NCI-H2107 (cell line): ENCODE measurements around the gene ZNF30.
"Not testable (repeated sequence)": the region's sequence is repeated elsewhere in the genome, so short reads cannot be mapped to it uniquely, and the experiment has no call there.

Experiments used
- DNase-seq: peaks from one replicate; lab custom pipeline; 2025; lab: John Stamatoyannopoulos, UW

Gene ZNF30

DNA sequence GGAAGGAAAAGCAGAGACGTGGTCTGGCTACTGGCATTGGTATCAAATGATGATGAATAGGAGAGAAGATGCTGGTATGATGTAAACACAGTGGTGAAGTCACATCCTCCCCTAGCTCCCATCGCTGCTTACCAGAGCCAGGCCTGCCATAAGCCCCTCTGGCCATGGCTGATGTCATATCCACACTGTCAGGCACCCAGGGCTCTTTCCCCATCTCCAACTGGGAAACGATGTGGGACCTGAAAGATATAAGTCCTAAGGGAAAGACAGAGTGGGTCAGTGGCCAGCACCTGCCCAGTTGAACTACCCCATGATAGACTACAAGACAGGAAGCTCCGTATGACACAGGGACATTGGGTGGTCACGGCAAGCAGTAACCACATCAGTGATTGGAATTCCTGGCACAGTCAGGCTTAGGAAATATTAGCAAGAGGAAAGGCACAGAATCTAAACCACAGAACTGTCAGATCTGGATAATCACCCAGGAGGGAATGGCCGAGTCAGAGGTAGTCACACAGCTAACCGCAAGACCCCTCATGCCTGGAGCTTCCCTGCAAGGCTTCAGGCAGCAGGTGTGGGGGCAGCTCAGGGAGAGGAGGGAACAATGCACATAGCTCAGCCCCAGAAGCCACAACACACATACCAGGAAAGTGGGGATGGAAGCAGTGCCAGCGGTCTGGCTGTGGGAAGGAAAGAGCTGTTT, 33.6 kb downstream of the ZNF30 start:
- no peak for DNase-seq

DNA sequence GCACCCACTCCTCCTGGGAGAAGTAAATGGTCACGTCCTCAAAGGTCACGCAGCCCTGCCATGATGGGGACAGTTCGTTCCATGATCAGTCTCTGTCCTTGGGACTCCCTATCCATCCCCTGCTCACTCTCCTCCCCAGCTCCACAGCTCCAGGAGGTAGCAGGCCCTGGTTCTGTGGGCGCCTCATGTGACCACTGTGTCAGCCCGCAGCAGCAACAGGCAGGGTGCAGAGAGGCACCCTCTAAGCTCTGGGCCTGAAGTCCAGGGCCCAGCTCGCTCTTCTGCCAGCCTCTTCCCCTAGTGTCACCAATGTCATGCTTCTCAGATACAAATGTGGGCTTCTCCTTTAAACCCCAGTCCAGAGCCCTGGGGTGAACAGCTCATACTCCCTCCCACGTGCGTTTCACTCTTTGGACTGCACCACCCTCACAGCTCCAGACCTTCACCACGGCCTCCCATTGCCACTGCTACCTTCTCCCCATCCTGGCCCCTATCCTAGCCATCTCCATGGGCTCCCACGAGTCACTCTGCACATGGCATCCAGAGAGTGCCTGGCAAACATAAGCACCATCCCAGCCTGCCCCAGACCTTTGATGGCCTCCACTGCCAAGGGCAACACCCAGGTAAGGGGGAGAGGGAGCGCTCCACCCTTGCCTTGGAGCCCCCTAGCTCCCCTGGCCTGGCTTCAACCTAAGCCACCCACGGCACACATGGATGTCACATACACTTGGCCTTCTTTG, 34.4 kb downstream of the ZNF30 start:
- no peak for DNase-seq

DNA sequence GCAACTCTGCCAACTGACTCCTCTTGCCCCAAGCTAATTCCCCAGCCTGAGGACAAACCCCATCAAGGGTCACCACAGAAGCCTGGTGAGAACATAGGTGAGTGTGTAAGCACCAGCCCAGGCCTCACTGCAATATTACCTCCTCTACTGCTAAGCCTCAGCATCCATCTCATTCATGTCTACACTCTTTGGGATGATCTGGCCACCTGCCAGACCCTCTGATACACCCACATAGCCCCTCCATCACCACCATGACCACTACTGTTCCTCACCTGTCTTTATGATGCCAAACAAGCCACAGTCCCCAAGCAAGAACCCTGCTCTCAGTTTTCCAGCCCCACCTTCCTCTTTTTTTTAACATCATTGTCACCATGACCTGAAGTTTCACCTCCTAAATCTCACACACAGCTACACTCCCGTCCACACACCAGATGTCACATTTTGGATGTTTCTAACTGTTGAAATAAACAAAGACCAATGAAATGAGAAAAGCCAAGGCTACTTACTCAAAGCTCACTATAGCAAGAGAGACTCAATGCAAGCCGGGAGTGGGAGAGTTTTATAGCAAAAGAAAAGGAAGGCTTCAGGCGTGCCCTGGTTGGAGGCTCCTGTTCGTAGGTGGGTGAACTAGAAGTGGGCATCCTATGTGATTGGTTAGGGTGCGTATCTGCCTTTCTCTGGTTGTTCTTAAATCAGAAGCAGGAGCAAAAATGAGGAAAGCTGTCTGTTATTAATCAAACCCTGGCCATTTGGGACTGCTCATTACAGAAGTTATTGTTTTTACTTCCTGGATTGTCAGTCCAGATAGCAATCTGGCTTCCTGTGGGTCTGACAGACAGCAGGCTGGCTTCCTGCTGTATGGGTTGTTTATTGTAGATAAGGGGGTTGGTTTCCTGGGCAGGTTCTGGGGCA, 35.3 kb downstream of the ZNF30 start:
- DNase-seq, result no peak

DNA sequence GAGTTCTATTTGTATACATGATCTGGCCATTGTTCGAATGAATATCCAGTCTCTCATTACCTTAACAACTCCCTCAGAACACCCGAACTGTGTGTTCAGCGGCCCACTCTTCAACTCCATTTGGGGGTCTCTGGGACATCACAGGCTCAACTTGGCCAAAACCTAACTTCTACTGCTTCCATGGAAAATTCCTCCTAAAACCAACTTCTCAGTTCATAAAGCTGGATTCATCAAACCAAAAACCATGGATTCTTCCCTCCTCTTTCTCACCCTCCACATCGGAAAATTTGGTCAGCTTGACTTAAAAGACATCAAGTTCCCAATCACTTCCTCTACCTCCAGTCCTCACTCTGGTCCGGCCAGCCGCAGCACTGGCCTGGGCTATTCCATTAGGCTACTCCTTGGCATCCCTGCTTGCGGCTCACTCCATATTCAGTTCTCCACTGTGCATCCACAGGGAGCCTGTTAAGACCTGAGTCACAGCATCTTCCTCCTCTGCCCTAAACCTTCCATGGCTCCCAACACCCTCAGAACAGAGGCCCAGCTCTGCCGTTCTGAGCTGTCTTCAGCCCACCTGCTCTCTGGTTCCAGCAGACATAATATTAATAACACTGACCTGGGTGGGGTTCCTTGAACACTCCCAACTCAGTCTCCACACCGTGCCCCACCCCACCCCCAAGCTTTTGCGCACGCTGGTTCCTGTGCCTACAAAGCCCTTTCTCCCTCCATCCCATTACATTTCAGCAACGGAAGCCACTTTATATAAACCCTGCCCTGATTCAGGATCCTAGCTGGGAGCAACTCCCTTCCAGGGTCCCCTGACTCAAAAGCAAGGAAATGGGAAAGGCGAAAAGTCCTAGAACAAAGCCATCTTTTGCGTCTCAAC, 36.2 kb downstream of the ZNF30 start:
- DNase-seq, result no peak

DNA sequence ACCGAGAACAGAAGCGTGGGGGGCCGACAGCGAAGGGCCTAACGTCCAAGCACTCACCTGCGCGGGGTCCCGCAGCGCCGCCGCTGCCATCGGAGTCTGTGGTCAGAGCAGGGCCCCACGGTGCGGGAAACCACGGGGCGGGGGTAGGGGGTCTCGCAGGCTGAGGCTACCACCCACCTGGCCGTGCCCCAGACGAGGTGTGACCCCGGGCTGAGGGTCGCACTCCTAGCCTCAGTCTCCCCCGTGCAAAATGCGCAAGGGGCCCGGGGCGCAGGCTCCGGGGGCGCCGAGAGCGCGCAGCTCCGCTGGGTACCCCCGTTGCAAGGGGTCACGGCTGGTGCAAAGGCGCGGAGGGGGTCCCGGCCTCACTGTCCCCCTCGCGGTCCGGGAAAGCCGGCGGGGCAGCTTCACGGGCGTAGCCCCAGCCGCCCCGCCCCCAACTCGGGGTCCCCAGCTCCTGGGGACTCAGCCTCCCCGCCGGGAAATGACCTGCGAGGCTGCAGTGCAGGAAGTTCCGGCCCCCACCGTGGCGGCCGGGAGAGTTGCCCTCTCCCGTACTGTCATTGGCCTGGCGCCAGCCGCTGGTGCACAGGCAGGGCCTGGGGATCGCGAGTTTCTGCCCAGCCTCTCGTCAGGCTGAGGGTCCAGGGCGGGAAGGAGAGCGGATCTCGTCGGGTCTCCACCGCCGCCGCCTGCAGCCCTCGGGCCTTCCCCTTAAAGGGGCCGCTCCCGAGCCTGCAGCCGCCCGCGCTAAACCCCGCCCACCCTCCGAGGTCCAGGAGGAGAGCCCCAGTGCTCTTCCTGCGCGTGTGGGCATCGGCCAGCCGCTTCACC, 37.1 kb downstream of the ZNF30 start, which contains the start of gene ZNF792:
Gene ZNF792 (minus strand): TSS at position 657 of the 834 bp plus-strand sequence. CDS start 567 bp downstream, at position 90.
- no peak for DNase-seq

DNA sequence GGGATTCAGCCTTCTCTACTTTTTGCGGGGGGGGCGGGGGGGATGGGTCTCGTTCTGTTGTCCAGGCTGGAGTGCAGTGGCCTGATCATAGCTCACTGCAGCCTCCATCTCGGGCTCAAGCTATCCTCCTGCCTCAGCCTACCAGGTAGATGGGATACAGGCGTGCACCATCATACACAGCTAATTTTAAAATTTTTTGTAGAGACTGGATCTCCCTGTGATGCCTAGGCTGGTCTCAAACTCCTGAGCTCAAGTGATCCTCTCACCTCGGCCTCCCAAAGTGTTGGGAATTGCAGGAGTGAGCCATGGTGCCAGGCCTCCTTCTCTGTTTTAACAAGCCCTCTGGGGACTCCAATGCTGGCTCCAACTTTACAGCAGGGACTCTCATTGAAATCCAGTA, 37.9 kb downstream of the ZNF30 start:
- DNase-seq, result no peak

DNA sequence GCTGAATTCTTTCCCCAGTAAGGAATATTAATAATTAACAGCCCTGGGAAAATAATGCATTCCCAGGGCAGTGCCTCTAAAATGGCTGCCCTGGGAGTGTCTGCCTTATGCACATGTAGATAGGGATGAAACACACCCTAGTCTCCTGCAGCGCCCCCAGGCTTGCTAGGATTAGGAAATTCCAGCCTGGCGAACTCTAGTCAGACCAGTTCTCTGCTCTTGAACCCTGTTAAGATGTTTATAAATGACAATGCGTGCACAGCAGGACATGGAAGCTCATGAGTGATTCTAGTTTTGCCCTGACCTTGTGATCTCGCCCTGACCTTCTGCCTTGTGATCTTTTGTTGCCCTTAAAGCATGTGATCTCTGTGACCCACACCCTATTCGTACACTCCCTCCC, 38.8 kb downstream of the ZNF30 start:
- DNase-seq, result not testable (repeated sequence)

DNA sequence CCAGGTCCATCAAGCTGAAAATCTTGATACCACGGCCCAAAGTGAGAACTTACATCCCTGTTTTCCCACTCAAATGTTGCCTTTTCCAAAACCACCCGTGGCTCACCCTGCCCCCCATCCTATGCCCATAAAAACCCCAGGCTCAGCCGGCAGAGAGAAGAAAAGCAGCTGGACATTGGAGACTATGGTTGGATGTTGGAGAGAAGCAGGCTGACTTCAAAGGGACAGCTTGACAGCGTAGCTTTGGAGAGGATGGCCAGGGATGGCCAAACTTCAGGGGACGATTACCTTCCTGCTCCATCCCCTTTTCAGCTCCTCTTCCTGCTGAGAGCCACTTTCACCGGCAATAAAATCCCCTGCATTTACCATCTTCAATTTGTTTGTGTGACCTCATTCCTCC, 40.8 kb downstream of the ZNF30 start:
- DNase-seq, result no peak

DNA sequence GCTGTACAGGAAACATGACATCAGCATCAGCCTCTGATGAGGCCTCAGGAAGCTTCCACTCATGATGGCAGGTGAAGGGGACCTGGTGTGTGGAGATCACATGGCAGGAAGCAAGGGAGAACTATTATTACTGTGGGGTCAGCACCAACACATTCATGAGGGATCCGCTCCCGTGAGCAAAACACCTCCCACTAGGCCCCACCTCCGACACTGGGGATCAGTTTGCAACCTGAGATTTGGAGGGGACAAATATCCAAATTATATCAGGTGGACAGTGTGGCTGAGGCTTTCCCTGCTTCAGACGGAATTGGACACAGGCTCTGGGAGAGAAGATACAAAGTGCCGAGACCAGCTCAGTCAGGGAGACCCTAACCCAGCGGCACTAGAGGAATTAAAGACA, 43.0 kb downstream of the ZNF30 start:
- no peak for DNase-seq

DNA sequence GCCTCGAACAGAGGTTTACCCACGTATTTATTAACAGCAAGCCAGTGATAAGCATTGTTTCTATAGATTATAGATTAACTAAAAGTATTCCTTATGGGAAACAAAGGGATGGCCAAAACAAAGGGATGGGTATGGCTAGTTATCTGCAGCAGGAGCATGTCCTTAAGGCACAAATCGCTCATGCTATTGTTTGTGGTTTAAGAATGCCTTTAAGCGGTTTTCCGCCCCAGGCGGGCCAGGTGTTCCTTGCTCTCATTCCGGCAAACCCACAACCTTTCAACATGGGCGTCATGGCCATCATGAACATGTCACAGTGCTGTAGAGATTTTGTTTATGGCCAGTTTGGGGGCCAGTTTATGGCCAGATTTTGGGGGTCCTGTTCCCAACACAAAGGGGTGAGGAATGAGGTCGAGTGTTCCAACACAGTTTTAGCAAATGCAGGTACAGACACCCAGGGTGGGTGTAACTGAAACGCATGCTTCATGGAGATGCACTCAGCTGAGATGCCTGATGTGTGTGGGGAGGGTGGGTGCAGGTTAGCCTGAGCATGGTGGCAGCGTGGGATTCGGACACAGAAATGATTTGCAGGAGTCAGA, 43.6 kb downstream of the ZNF30 start:
- DNase-seq, result not testable (repeated sequence)

DNA sequence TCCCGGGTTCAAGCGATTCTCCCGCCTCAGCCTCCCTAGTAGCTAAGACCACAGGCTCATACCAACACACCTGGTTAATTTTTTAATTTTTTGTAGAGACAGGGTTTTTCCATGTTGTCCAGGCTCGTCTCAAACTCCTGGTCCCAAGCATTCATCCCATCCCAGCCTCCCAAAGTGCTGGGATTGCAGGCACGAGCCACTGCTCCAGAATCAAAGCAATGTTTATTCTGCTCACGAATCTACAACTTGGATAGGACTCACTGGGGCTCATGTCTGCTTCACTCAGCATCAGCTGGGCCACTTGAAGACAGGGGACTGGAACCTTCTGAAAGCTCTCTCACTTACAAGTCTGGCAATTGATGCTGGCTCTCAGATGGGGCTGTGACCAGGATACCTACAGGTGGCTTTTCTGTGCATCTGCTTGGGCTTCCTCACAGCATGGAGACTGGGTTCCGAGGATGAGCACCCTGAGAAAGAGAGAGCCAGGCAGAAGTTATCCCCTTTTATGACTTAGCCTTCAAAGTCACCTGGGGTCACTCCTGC, 45.5 kb downstream of the ZNF30 start:
- DNase-seq, result no peak

DNA sequence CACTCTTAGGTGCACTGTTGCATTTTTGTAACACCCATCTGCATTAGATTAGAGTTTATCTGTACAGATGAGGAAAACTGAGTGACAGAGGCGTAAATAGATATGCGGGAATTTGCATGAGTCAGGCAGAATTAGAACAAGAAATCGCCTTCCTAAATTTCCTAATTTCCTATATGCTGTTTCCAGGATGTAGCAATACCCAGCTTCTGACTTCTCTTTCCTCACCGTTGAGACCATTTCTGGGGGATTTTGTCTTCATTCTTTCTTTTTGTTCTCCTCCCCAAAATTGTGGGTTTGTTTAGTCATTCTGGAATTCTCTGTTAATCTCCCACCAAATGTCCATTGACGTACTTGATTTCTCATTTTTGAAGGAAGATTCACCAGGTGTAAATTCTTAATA, 47.9 kb downstream of the ZNF30 start:
- DNase-seq, result no peak

DNA sequence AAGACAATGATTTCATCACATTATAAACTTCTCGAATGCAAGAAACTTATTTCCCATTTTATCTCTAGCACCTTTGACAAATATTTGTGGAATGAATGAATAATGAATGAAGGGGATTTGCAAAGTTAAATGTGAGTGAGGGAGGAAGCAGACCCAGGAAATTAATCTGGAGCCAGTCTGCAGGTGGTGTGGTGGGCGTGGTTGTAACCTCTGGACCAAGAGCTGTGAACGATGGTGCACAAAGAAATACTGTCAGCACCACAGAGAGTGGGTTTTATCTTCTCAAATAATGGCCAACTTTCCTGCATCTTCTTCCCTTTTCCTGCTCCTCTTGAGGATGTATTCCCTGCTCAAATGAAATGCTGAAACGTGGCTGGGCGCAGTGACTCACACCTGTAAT, 48.4 kb downstream of the ZNF30 start:
- no peak for DNase-seq

DNA sequence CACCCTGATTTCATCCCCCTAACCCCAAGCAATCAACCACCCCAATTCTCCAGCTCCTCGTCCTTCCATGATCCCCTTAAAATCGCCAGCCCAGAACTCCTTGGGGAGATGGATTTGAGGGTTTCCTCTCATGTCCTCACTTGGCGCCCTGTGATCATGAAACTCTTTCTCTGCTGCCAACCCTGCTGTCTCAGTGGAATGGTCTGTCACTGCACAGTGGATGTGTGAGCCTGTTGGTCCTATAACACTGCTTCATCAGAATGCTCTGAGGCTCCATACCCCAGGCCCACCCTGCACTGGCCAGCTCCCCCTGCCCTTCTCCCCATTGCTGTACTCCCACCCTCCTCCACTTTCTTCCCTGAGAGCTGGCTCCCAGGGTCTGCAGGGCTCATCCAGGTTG, 49.9 kb downstream of the ZNF30 start:
- no peak for DNase-seq

DNA sequence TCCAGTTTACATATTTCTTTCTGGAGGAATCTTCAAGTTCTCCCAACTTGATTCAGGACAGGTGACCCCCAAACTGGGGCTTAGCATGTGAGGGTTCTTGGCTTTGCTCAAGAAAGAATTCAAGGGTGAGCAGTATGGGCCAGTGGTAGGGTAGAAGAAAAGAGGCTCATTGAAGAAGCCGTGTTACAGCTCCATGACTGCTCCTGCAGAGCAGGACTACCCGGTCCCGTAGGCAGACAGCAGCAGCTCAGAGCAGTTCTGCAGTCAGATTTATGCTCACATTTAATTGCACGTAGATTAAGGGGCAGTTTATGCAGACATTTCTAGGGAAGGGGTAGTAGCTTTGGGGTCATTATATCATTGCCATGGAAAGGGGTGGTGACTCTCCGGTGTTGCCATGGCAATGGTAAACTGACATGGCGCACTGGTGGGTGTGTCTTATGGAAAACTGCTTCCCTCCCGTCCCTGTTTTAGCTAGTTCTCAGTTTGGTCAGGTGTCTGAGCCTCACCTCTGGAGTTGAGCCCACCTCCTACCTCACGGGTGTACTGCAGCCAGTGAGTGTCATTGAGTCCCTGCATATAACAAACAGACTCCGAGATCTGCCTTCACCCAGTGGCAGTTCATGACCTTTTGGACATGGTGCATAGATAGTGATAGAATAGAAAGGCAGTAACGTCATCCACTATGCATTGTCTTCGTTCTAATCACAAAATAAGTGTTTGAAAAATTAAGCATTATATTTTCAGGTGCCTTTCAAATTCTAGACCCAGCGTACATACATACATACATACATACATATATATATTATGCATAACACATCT, 53.3 kb downstream of the ZNF30 start:
- no peak for DNase-seq

DNA sequence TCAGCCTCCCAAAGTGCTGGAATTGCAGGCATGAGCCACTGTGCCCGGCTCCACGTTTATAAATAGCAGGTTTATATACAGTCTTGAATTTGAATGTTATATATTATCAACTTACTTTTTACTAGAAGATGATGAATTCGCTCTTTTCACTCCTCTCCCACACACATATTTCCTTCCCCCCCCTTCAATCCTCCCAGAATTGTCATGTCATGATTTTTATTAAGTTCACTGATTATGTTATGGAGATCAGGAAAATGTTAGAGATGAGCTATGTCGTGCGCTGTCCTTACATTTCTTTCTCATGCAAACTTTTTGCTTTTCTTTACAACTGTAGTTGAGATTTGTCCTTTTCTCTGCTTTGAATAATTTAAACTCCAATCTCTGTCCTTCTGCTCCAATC, 55.6 kb downstream of the ZNF30 start:
- DNase-seq, result no peak

DNA sequence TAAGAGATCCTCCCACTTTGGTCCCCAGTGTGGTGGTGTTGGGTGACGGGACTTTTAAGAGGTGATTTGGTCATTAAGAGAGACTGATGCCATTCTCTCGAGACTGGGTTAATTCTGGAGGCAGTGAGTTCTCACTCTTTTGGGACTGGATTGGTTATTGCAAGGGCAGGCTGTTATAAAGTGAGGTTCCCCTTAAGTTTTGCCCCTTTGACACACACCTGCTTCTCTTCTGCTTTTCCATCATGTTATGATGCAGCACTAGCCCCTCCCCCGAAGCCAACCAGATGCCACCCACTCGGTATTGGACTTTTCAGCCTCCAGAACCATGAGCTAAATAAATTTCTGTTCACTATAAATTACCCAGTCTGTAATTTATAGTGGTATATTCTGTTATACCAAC, 57.1 kb downstream of the ZNF30 start:
- DNase-seq, result no peak

DNA sequence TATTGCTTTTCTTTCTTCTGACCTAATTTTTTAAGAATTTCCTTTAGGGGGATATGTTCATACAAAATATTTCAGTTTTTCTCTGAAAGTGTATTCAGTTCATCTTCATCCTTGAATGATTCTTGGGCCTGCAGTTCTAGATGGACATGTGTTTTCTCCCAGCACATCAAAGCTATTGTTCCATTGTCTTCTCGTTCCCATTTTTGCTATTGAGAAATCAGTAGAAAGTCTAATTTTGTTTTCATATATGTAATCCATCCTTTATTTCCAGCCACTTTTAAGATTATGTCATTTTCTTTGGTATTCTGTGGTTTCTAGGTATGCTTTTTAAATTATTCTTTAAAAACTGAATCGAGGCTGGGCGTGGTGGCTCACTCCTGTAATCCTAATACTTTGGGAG, 57.6 kb downstream of the ZNF30 start:
- DNase-seq, result no peak
